HG03280 (cell line): Measurements from ENCODE around the gene TRAPPC3L.
A peak's percentile ranks its signal among the peaks of the same experiment; 100 is the strongest.

Source experiments
- ATAC-seq: cut with Tn5 transposase; IDR thresholded peaks from one replicate; pipeline ENCODE4 v1.9.1; 2021; ENCODE audit warnings: mild to moderate bottlenecking, moderate library complexity; ENCODE audit not compliant: unreplicated experiment

Gene TRAPPC3L

DNA sequence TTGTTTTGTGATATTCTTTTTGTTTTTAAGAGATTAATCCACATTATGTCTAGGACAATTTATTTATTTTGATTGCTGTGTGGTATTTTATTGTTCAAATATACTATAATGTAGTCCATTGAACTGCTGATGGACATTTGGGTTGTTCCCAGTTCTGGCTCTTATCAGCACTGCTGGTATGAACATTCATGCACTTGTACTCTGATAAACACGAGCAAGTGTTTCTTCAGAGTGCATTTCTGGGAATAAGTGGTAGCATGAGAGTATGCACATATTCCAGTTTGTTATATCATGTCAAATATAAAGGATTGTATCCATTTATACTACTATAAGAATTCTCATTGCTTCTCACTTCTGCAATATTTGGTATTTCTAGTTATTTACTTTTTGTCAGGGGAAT is 77.2 kb downstream of the TRAPPC3L start:
- ATAC-seq = no peak

DNA sequence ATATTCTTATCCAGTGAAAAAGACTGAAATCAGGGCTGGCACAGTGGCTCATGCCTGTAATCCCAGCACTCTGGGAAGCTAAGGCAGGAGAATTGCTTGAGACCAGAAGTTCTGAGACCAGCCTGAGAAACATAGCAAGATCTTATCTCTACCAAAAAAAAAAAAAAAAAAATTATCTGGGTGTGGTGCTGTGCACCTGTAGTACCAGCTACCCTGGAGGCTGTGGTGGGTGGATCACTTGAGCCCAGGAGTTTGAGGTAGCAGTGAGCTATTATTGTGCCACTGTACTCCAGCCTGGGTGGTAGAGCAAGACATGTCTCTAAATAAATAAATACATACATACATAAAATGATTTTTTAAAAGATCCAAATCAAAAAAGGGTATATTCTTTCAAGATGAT is 78.0 kb downstream of the TRAPPC3L start:
- ATAC-seq = no peak

DNA sequence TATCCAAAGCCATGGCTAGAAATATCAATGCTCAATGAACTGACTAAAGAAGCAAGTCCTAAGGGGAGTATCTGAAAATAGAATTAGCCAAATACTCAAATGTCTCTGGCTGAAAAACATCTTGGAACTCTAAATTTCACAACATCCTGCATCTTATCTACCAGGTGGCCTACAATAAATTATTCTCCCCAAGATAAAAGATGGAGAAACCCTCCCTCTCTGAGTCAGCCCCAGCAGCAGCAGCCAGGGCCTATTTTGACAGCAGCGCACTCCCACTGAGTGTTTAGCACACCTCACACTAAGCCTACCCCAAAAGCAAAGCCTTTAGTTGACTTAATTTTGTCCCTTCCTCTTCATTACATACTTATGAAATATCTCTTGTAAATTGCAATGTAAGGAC is 78.4 kb downstream of the TRAPPC3L start:
- no peak for ATAC-seq

DNA sequence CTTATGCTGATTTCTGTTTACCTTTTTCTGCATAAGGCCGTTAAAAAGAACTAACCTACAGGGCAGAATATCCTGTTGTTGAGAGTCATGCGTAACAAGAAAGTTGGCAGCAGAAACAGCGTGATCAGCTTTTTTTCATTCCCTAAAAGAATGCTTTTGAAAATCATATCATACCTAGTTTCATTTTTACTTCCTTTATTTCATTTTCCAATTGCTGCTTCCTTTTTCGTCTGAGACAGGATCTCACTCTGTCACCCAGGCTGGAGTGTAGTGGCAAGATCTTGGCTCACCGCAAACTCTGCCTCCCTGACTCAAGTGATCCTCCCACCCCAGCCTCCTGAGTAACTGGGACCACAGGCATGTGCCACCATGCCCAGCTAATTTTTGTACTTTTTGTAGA is 80.2 kb downstream of the TRAPPC3L start:
- ATAC-seq = no peak

DNA sequence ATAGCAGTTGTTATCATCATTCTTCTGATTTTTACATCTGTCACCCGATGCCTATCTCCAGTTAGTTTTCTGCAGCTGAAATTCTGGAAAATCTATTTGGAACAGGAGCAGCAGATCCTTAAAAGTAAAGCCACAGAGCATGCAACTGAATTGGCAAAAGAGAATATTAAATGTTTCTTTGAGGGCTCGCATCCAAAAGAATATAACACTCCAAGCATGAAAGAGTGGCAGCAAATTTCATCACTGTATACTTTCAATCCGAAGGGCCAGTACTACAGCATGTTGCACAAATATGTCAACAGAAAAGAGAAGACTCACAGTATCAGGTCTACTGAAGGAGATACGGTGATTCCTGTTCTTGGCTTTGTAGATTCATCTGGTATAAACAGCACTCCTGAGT is 82.2 kb downstream of the TRAPPC3L start:
- no peak for ATAC-seq

DNA sequence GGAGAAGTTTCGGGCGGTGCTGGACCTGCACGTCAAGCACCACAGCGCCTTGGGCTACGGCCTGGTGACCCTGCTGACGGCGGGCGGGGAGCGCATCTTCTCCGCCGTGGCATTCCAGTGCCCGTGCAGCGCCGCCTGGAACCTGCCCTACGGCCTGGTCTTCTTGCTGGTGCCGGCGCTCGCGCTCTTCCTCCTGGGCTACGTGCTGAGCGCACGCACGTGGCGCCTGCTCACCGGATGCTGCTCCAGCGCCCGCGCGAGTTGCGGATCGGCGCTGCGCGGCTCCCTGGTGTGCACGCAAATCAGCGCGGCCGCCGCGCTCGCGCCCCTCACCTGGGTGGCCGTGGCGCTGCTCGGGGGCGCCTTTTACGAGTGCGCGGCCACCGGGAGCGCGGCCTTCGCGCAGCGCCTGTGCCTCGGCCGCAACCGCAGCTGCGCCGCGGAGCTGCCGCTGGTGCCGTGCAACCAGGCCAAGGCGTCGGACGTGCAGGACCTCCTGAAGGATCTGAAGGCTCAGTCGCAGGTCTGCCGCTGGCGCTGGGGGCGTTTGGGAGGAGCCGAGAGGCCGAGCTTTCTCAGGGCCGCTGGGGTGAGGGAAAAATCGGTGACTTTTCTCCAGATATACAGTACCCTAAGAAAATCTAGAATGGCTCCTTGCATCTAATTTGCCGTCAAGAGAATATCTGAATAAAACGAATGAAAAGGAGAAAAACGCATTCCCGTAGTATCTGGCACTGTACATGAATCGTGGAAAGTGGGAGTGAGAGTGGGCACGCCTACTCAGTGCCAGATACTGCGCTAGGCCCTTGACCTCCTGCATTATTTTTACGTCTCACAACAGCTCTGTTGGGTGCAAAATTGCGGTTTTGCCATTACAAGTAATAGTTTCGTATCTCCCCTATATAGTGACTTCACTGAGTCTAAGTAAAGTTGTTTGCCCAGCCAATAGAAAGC is 83.3 kb downstream of the TRAPPC3L start:
- peak; percentile 83 for ATAC-seq

DNA sequence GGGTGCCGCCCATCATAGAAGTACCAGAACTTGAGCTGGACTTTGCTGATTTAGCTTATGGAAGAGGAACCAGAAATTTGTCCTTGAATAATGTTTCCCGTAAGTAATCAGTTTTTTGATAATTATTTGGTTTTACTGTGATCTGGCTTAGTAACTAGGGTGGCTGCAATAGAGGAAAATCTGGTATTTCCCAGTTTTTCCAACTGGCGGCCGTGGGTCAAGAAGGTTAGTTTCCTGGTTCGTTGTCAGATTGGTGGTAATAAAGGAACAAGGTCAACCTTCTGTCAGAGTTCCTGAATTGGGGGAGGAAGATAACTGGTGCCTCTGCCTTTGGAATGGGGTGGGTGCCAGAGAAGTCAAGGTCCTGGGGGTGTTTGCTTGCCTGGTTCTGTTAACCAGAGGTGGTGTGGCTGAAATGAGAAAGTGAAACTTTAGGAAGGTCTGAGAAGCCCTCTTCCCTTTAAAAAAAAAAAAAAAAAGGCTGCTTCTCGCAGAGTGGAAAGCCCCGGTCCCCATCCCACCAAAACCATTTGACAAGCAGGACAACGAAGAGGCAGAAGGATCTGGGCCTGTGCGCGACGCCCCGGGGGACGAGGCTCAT is 84.1 kb downstream of the TRAPPC3L start, which contains the start of gene CALHM6:
TSS of gene CALHM6 (plus strand) at position 45 of the 601 bp plus-strand sequence. CDS start at position 600, 555 bp downstream.
- ATAC-seq = peak; percentile 7

DNA sequence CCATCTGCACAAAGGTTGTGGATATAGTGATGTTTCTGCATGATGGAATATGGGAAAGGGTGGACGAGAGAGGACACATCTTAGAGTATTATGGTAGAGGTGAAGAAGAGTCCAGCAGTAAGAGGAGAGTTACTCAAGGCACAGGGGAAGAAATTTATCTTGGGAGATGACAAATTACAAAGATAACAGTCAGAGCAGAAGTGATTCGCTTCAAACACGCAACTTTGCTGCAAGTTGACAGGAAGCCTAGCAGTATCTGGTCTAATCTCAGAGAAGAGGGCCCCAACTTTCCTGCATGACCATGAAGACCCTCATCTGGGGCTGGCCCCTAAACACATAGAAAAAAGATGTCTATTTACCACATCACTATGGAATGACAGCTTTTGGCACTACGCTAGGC is 85.6 kb downstream of the TRAPPC3L start:
- no peak for ATAC-seq

DNA sequence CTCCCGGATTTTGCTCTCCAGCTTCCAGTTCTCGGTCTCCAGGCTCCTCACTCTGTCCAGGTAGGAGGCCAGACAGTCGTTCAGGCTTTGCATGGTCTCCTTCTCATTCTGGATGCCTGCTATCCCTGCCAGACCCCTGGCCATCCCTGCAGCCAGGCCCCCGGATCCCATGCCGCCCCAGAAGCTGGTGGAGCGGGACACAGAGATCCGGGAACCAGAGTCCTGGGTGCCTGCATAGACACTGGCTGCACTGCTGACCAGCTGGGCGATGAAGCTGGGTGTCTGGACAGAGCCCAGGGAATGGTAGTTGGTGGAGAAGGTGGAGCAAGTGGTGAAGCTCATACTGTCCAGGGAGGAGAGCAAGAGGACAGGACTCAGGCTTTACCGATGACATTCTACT is 87.2 kb downstream of the TRAPPC3L start:
- ATAC-seq = no peak

DNA sequence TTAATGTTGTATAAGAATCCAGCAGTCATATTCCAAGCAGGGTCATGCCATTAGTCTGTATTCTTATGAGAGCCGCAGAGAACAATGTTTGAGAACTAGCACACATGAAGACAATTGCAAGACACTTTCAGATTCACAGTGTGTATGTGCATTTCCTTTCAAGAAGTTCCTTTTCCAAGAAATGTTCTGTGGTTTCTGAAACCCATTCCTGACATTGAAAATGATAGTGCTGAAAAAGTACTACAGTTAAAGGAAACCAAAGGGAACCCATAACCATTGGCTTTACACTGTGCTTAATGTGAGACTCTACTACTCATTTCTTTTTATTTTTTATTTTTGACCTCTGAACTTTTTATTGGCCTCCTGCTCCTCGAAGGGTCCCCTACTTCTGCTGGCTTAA is 88.6 kb downstream of the TRAPPC3L start:
- no peak for ATAC-seq

DNA sequence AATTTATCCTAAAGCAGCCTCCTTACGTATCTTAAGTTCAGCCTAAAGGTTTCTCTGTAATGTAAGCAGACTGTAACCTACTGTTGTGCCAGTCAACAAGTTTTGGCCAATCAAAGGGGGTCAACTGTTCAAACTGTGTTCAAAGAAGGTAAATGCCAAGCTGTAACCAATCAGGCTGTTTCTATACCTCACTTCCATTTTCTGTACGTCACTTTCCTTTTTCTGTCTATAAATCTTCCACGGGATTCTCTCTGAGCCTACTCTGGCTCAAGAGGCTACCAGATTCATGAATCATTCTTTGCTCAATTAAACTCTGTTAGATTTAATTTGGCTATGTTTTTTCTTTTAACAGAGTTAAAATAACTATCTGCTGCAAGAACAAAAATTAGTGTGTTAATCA is 89.4 kb downstream of the TRAPPC3L start:
- no peak for ATAC-seq

DNA sequence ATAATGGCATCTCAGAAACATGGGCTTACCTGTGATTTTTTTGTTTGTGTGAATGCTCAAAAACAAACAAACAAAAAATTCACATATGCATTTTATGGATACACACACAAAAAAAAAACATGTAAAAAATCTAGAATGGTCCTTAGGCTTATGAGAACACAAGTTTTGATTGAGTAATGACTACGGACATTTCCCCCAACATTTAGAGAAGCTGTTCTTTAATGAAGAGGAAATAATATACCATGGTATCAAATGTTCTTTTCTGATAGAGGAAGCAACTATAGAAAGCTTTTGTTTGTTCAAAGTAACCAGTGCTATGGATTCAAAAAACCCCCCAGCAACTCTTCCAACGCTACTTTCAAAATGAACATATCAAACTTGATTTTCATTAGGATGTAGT is 93.0 kb downstream of the TRAPPC3L start:
- no peak for ATAC-seq

DNA sequence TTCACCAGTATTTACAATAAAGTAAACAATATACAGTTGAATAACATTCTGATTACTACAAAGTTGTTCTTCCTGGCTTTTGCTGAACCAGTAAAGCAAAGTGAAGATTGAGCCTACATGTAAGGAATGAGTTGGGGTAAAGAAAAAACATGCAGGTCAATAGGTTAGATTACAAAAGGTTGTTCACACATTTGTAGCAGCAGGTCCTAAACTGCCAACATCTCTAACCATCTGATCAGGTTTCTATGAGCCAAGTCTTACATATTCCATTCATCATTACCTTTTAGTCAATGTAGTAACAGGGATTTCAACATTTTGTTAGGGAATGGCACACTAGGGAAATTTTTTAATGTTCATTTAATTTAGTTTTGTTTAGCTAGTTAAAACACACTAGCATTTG is 93.6 kb downstream of the TRAPPC3L start:
- ATAC-seq = no peak

DNA sequence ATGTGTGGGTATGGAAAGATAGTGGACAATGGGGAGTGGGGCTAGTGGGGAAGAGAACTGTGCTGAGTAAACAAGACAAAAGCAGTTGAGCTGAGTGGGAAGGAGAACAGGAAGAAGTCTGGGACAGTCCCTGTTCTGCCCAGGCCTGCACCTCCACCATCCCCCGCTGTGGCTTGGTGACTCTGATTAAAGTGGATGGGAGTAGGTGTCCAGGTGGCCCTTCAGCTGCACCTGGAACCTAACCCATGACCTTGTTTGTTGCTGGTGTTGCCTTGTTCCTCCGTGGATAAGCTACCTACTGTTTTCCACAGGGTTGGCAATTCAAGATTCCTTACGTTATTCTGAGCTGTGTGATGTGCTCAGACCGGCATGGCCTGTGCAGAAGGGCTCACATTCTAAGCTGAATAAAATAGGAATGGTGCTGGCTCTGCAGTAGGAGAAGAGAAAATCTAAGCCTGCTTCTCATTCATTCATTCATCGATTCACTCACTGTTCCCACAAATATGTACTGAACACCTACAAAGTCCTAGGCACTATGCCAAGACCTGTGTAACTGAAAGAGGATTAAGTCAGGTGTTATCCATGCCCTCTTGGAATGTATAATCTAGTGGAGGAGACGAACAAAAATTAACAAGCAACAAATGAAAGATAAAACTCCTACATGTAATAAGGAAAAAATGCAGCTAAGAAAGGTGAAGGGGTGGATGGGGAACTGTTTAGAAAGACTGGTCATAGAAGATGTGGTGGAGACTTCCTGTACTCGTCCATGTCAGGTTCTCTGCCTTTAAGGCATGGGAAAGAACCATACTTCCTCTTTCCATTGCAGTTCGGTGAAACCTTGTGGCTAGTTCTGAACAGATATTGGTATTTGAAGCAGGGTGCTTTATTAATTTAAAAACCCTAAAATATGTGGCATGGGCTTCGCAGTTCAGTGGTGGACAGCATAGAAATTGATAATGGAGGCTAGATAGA is 94.4 kb downstream of the TRAPPC3L start:
- peak; percentile 89 for ATAC-seq

DNA sequence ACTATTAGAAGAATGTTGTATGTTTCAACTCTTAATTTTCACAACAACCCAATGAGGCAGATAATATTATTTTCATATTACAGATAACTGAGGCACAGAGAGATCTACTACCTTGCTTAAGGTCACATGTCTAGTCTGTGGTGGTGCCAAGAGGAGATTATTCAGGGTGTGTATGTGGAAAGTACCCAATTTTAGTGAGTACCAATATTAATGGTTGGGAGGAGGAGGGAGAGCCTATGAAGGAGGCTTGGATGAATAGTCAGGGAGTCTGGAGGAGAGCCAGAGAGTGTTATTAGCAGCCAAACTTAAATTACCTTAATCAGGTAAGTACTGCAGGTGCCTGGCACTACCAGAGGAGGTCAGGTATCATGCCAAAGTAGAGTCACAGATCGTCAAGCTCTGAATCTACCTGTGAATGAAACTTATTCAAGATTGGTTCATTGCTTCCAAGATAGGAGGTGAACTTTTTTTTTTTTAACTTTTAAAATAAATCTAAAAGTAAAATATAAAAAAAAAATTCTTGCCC is 95.2 kb downstream of the TRAPPC3L start:
- no peak for ATAC-seq

DNA sequence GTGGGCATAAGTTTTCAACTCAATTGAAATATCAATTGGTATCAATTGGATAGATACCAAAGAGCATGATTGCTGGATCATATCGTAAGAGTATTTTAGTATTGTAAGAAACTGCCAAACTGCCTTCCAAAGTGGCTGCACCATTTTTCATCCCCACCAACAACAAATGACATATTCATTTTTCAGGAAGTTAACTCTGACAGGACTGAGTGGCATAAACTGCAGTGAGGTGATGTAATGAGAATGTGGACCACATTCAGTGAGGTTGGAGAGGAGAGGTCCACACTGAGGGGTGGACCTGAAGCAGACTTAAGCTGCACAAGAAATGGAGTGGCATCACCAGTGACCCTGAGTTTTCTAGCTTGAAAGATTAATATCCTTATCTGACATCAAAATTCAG is 95.9 kb downstream of the TRAPPC3L start:
- no peak for ATAC-seq

DNA sequence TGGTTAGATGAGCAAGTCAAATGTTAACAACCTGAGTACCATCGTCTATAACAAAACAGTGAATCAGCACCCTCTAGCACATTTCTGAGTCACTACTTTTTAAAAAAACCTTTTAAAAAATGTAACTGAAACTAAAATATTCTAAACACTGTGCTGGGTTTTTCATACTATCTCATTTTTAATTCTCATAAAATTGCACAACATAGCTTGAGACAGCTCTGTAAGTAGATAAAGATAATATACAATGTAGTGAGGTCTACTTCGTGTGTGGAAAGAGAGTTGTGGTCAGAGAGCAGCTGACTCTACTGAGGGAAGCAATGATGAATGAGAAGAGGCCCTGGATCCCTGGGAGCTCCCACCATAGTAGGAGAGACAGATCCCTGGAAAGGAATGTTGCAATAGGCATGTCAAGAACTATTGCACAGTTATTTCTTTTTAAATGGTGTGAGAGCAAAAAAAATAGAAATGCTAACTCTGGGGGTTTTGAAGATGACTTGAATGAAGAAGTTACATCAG is 97.9 kb downstream of the TRAPPC3L start:
- ATAC-seq = no peak

DNA sequence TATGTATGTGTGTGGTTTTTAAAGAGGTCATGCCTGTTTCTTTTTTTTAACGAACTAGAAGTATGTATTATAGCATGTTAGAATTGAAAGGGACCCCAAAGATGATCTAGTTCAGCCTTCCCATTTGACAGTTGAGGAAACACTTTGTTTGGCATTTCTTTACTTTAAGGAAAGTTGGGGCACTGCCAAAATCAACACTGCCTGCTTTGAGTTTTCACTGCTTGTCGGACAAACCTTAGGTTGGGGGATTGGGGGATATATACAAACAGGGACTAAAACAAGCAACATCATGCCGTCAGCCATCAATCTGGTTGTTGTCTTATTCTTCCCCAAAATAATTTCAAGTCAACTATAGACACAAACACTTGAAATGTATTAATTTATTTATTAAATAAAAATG is 98.4 kb downstream of the TRAPPC3L start:
- ATAC-seq = no peak

DNA sequence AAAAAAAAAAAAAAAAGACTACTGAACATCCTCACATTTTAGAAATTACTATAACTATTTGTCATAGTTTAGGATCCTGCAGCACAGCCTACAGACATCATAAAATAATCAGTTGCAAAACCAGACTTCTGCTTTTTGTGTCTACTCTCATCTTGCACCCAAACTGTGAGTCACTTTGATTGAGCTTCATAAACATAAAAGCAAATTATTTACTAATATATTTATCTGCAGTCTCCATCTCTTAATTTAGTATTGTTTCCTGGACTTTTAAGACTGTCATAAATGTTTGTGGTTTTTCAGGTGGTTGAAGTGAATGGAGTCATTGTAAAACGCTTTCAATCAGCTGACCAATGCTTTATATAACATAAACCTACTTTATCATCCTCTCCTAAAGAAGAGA is 99.1 kb downstream of the TRAPPC3L start:
- no peak for ATAC-seq

DNA sequence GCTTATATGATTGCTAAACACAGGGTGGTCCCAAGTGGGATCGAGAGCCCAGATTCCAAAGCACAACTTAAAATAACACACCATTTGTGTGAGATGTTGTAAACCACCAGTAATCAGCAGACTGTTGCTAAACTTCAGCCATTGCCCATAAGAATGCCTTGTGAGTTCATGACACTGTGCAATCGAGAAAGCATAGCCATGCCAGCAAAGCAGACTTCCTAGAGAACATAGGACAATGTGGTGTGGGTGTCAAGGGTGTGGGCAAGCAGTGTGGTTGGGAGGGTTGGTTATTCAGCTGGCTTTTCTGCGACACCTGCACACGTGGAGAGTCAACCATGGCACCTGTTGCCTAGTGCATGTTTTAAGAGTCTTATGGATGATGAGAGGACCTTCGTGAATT is 100.4 kb downstream of the TRAPPC3L start:
- ATAC-seq = no peak
